Karpas-422 (cell line): ENCODE data around the gene MYBPC2. TPM values are rescaled to one million over a fixed set of nuclear protein-coding genes. Genes with fewer than 3 reads are reported as not detected.

Experiments used
- DNase-seq: peaks from one replicate; pipeline ENCODE4 v3.0.0-alpha.2; 2015
- H2AFZ ChIP-seq: fragments of 200-600 bp; sonication (generic); 2 replicates; pipeline ENCODE4 v1.6.1; 2014; ENCODE audit warnings: antibody characterized with exemption, low read length, mixed read lengths
- H3K27ac ChIP-seq: fragments of 200-600 bp; sonication (generic); 2 replicates; pipeline ENCODE4 v1.5.1; 2014; ENCODE audit warnings: mild to moderate bottlenecking, low read length, moderate library complexity
- H3K27me3 ChIP-seq: fragments of 200-600 bp; sonication (generic); 2 replicates; pipeline ENCODE4 v1.6.1; 2014; ENCODE audit warnings: low read length, mixed read lengths
- H3K36me3 ChIP-seq: fragments of 200-600 bp; sonication (generic); 2 replicates; pipeline ENCODE4 v1.6.1; 2014; ENCODE audit warnings: low read length, mixed read lengths; ENCODE audit not compliant: insufficient read depth
- H3K4me1 ChIP-seq: fragments of 200-600 bp; sonication (generic); 2 replicates; pipeline ENCODE4 v1.6.1; 2014; ENCODE audit warnings: mild to moderate bottlenecking, low read length, mixed read lengths
- H3K4me2 ChIP-seq: fragments of 200-600 bp; sonication (generic); 2 replicates; pipeline ENCODE4 v1.6.1; 2014; ENCODE audit warnings: low read length, low read depth, mild to moderate bottlenecking; ENCODE audit not compliant: poor library complexity, severe bottlenecking
- H3K4me3 ChIP-seq: fragments of 200-600 bp; sonication (generic); 2 replicates; pipeline ENCODE4 v1.5.1; 2014; ENCODE audit warnings: mild to moderate bottlenecking, antibody characterized with exemption, low read length, mixed read lengths
- H3K79me2 ChIP-seq: fragments of 200-600 bp; sonication (generic); 2 replicates; pipeline ENCODE4 v1.6.1; 2014; ENCODE audit warnings: mild to moderate bottlenecking, low read length, mixed read lengths
- H3K9ac ChIP-seq: fragments of 200-600 bp; sonication (generic); 2 replicates; pipeline ENCODE4 v1.6.0; 2014; ENCODE audit warnings: low read length
- H3K9me2 ChIP-seq: fragments of 200-600 bp; sonication (generic), shearing (Covaris generic); replicated peaks from 2 replicates; pipeline ENCODE4 v1.6.0; 2014; ENCODE audit warnings: mild to moderate bottlenecking, low read length, moderate library complexity; ENCODE audit not compliant: insufficient read depth
- H3K9me3 ChIP-seq: fragments of 300-700, 200-600 bp; sonication (generic); 2 replicates; pipeline ENCODE4 v1.6.1; 2014; ENCODE audit warnings: low read length, mixed read lengths
- H4K20me1 ChIP-seq: fragments of 200-600 bp; sonication (generic); 2 replicates; pipeline ENCODE4 v1.6.1; 2014; ENCODE audit warnings: mild to moderate bottlenecking, antibody characterized with exemption, low read length, low read depth; ENCODE audit not compliant: insufficient read depth
- total RNA-seq: library from RNA; depleted of rRNA; stranded (reverse); fragments of >200 nt; shearing (Covaris generic); gene quantifications from 2 replicates; pipeline ENCODE4 v1.2.3, GENCODE V29; 2014; ENCODE audit warnings: low replicate concordance

MYBPC2 gene
- total RNA-seq, 1 experiment from 2014 or later = 23.4 TPM

GRCh38 chr19:50475736-50476223 is 43.1 kb downstream of the MYBPC2 start:
- Histone ChIP-seq H3K36me3 (peaks cover 34% of the 10 kb centered on the region), H2AFZ (no peak overlapping the region), H3K9me3 (peaks cover 9% of the 10 kb centered on the region), H3K27me3 (no peaks in the 10 kb centered on the region), H3K9ac (no peak overlapping the region), H3K9me2 (no peaks in the 10 kb centered on the region), H3K4me3 (no peak overlapping the region), H3K27ac (no peak overlapping the region), H3K4me1 (peaks cover 8% of the 10 kb centered on the region), H4K20me1 (no peaks in the 10 kb centered on the region), H3K4me2 (no peak overlapping the region), H3K79me2 (peaks cover 29% of the 10 kb centered on the region)
- no peak for DNase-seq

GRCh38 chr19:50476224-50476906 is 43.7 kb downstream of the MYBPC2 start, which contains the start of the genes EMC10 and GARIN5A:
Gene EMC10 (plus strand): TSS chr19:50476507. CDS start chr19:50476545, 38 bp downstream.
Gene GARIN5A (minus strand): TSS chr19:50476848. CDS start chr19:50476388, 460 bp downstream.
- H3K9me3 ChIP-seq = peaks cover 9% of the 10 kb centered on the region
- H3K79me2 ChIP-seq = peaks cover 29% of the 10 kb centered on the region
- peak within 1 kb of the TSS; percentile 98 for H3K4me3 ChIP-seq
- peak within 1 kb of the TSS; percentile 82; the same call in 1 of the 2 replicates for H2AFZ ChIP-seq
- H3K27me3 ChIP-seq = no peaks in the 10 kb centered on the region
- peak; percentile 100 for DNase-seq
- peaks cover 8% of the 10 kb centered on the region for H3K4me1 ChIP-seq
- H3K9me2 ChIP-seq = no peaks in the 10 kb centered on the region
- peak within 1 kb of the TSS; percentile 94 for H3K4me2 ChIP-seq
- peak within 1 kb of the TSS; percentile 99 for H3K9ac ChIP-seq
- H3K36me3 ChIP-seq = peaks cover 38% of the 10 kb centered on the region
- no peaks in the 10 kb centered on the region for H4K20me1 ChIP-seq
- H3K27ac ChIP-seq = peak within 1 kb of the TSS; percentile 84

- Histone ChIP-seq H3K79me2 (peaks cover 29% of the 10 kb centered on the region), H3K9ac (peak overlapping the region; percentile 99), H3K4me2 (peak overlapping the region; percentile 94), H3K9me2 (no peaks in the 10 kb centered on the region), H3K36me3 (peaks cover 38% of the 10 kb centered on the region), H3K4me3 (peak overlapping the region; percentile 98), H3K9me3 (peaks cover 9% of the 10 kb centered on the region), H3K27ac (peak overlapping the region; percentile 84), H2AFZ (0 out of 2 replicates have a peak overlapping the region, but pooled peaks have one; percentile 82), H3K27me3 (no peaks in the 10 kb centered on the region), H4K20me1 (no peaks in the 10 kb centered on the region), H3K4me1 (peaks cover 8% of the 10 kb centered on the region)
- DNase-seq = no peak
Observed at GRCh38 chr19:50476907-50477238, 44.2 kb downstream of the MYBPC2 start.

GRCh38 chr19:50477751-50478515 is 45.2 kb downstream of the MYBPC2 start:
- no peaks in the 10 kb centered on the region for H3K27me3 ChIP-seq
- H3K9ac ChIP-seq = no peak overlapping the region
- no peaks in the 10 kb centered on the region for H3K9me2 ChIP-seq
- H2AFZ ChIP-seq = no peak overlapping the region
- no peak overlapping the region for H3K27ac ChIP-seq
- no peaks in the 10 kb centered on the region for H4K20me1 ChIP-seq
- H3K4me1 ChIP-seq = peaks cover 8% of the 10 kb centered on the region
- H3K4me2 ChIP-seq = peak overlapping the region; percentile 94
- peaks cover 46% of the 10 kb centered on the region for H3K36me3 ChIP-seq
- DNase-seq = no peak
- H3K4me3 ChIP-seq = peak overlapping the region; percentile 98
- peaks cover 9% of the 10 kb centered on the region for H3K9me3 ChIP-seq
- H3K79me2 ChIP-seq = peaks cover 29% of the 10 kb centered on the region

- no peaks in the 10 kb centered on the region for H3K27me3 ChIP-seq
- H2AFZ ChIP-seq = no peak overlapping the region
- no peak overlapping the region for H3K4me2 ChIP-seq
- H4K20me1 ChIP-seq = no peaks in the 10 kb centered on the region
- no peak overlapping the region for H3K9ac ChIP-seq
- H3K4me1 ChIP-seq = peaks cover 8% of the 10 kb centered on the region
- peaks cover 29% of the 10 kb centered on the region for H3K79me2 ChIP-seq
- peaks cover 9% of the 10 kb centered on the region for H3K9me3 ChIP-seq
- DNase-seq = peak; percentile 65
- no peak overlapping the region for H3K4me3 ChIP-seq
- H3K36me3 ChIP-seq = peaks cover 55% of the 10 kb centered on the region
- no peaks in the 10 kb centered on the region for H3K9me2 ChIP-seq
- no peak overlapping the region for H3K27ac ChIP-seq
Observed at GRCh38 chr19:50478901-50479715, 46.4 kb downstream of the MYBPC2 start.

GRCh38 chr19:50479761-50480251 is 47.1 kb downstream of the MYBPC2 start:
- Histone ChIP-seq H3K36me3 (peaks cover 60% of the 10 kb centered on the region), H3K9ac (no peak overlapping the region), H3K27me3 (no peaks in the 10 kb centered on the region), H3K9me3 (peaks cover 11% of the 10 kb centered on the region), H2AFZ (no peak overlapping the region), H3K4me3 (no peak overlapping the region), H3K79me2 (peaks cover 29% of the 10 kb centered on the region), H3K27ac (no peak overlapping the region), H3K4me1 (peaks cover 8% of the 10 kb centered on the region), H3K9me2 (no peaks in the 10 kb centered on the region), H3K4me2 (no peak overlapping the region), H4K20me1 (no peaks in the 10 kb centered on the region)
- DNase-seq = no peak

- Histone ChIP-seq H3K79me2 (peaks cover 29% of the 10 kb centered on the region), H3K4me2 (no peak overlapping the region), H3K4me1 (peaks cover 8% of the 10 kb centered on the region), H3K9me3 (peaks cover 18% of the 10 kb centered on the region), H3K4me3 (no peak overlapping the region), H2AFZ (no peak overlapping the region), H3K9me2 (no peaks in the 10 kb centered on the region), H3K9ac (no peak overlapping the region), H4K20me1 (no peaks in the 10 kb centered on the region), H3K36me3 (peaks cover 61% of the 10 kb centered on the region), H3K27ac (no peak overlapping the region), H3K27me3 (no peaks in the 10 kb centered on the region)
- DNase-seq = no peak
Observed at GRCh38 chr19:50480281-50481111, 47.8 kb downstream of the MYBPC2 start.
